Mesenchymal stem cell (in vitro differentiated cells and primary cell): ENCODE measurements around the gene LMNA.

Experiments
- DNase-seq: peaks from one replicate; pipeline ENCODE4 v3.0.0-alpha.2; 2013
- H2AFZ ChIP-seq: one replicate; pipeline ENCODE4 v1.6.1; 2013; ENCODE audit warnings: low read depth, mild to moderate bottlenecking, control low read depth, inconsistent platforms, low read length, moderate library complexity
- H2AK5ac ChIP-seq: 2 replicates; pipeline ENCODE4 v1.6.1; 2013; ENCODE audit warnings: low read length, moderate library complexity, mild to moderate bottlenecking, inconsistent platforms; ENCODE audit not compliant: severe bottlenecking
- H2BK120ac ChIP-seq: one replicate; pipeline ENCODE4 v1.6.1; 2013; ENCODE audit warnings: low read depth, mild to moderate bottlenecking, inconsistent platforms, low read length, moderate library complexity
- H2BK12ac ChIP-seq, 2 experiments: one replicate each; pipeline ENCODE4 v1.6.1; 2013; ENCODE audit warnings: inconsistent platforms in 2 of 2, low read length in 2 of 2, mild to moderate bottlenecking in 2 of 2, moderate library complexity in 2 of 2, control low read depth in 1 of 2
- H2BK15ac ChIP-seq: one replicate; pipeline ENCODE4 v1.6.1; 2013; ENCODE audit warnings: mild to moderate bottlenecking, low read depth, inconsistent platforms; ENCODE audit not compliant: poor library complexity, severe bottlenecking
- H2BK5ac ChIP-seq: 2 replicates; pipeline ENCODE4 v1.6.1; 2013; ENCODE audit warnings: low read depth, mild to moderate bottlenecking, low read length, control low read depth, inconsistent platforms; ENCODE audit not compliant: poor library complexity, severe bottlenecking
- H3K14ac ChIP-seq, 2 experiments: one replicate each; pipeline ENCODE4 v1.6.1; 2013; ENCODE audit warnings: inconsistent platforms in 2 of 2, low read length in 2 of 2, control low read depth in 1 of 2, mild to moderate bottlenecking in 1 of 2, moderate library complexity in 1 of 2
- H3K18ac ChIP-seq, 2 experiments: one replicate each; pipeline ENCODE4 v1.6.1; 2013; ENCODE audit warnings: inconsistent platforms in 2 of 2, low read length in 2 of 2, control low read depth in 1 of 2, low read depth in 1 of 2, mild to moderate bottlenecking in 1 of 2
- H3K23ac ChIP-seq, 2 experiments: one replicate each; pipeline ENCODE4 v1.6.1; 2013; ENCODE audit warnings: inconsistent platforms in 2 of 2, low read length in 2 of 2, mild to moderate bottlenecking in 2 of 2, moderate library complexity in 2 of 2, control low read depth in 1 of 2
- H3K27ac ChIP-seq: 2 replicates; pipeline ENCODE4 v1.5.1; 2013; ENCODE audit warnings: mild to moderate bottlenecking, moderate library complexity, low read length, control low read depth, inconsistent platforms; ENCODE audit not compliant: poor library complexity, severe bottlenecking
- H3K27me3 ChIP-seq, 2 experiments: 2 replicates each; pipeline versions ENCODE4 v1.6.1 to v1.7.0; 2013; ENCODE audit warnings: low read length in 2 of 2, mild to moderate bottlenecking in 2 of 2, moderate library complexity in 2 of 2, control low read depth in 1 of 2, inconsistent platforms in 1 of 2; ENCODE audit not compliant: control insufficient read depth in 1 of 2, insufficient read depth in 1 of 2
- H3K36me3 ChIP-seq, 2 experiments: 2 replicates each; pipeline versions ENCODE4 v1.6.1 to v1.7.0; 2013; ENCODE audit warnings: low read length in 2 of 2, control low read depth in 1 of 2, inconsistent platforms in 1 of 2, low read depth in 1 of 2, mild to moderate bottlenecking in 1 of 2; ENCODE audit not compliant: insufficient read depth in 2 of 2, control insufficient read depth in 1 of 2
- H3K4ac ChIP-seq, 2 experiments: one replicate each; pipeline ENCODE4 v1.6.1; 2013; ENCODE audit warnings: inconsistent platforms in 2 of 2, low read length in 2 of 2, mild to moderate bottlenecking in 2 of 2, moderate library complexity in 2 of 2, control low read depth in 1 of 2, low read depth in 1 of 2
- H3K4me1 ChIP-seq: 2 replicates; pipeline ENCODE4 v1.6.1; 2013; ENCODE audit warnings: low read depth, low read length, control low read depth; ENCODE audit not compliant: control insufficient read depth, insufficient read depth
- H3K4me2 ChIP-seq: 2 replicates; pipeline ENCODE4 v1.6.1; 2013; ENCODE audit warnings: low read length, mild to moderate bottlenecking, inconsistent platforms; ENCODE audit not compliant: poor library complexity, severe bottlenecking
- H3K4me3 ChIP-seq, 2 experiments: 2 replicates each; pipeline versions ENCODE4 v1.5.1 to v1.7.0; 2013; ENCODE audit warnings: low read length in 2 of 2, mild to moderate bottlenecking in 2 of 2, control low read depth in 1 of 2, low read depth in 1 of 2; ENCODE audit not compliant: insufficient read depth in 1 of 2
- H3K79me1 ChIP-seq: replicated peaks from 2 replicates; pipeline ENCODE4 v1.6.1; 2013; ENCODE audit warnings: mild to moderate bottlenecking, control low read depth, low read length, inconsistent platforms; ENCODE audit not compliant: poor library complexity, severe bottlenecking
- H3K9ac ChIP-seq: 2 replicates; pipeline ENCODE4 v1.7.0; 2013; ENCODE audit warnings: mild to moderate bottlenecking, low read length, moderate library complexity
- H3K9me3 ChIP-seq: 2 replicates; pipeline ENCODE4 v1.7.0; 2013; ENCODE audit warnings: mild to moderate bottlenecking, low read length; ENCODE audit not compliant: control insufficient read depth
- H4K8ac ChIP-seq: one replicate; pipeline ENCODE4 v1.6.1; 2013; ENCODE audit warnings: inconsistent platforms, mild to moderate bottlenecking, low read length, moderate library complexity
- H4K91ac ChIP-seq: one replicate; pipeline ENCODE4 v1.6.1; 2013; ENCODE audit warnings: mild to moderate bottlenecking, low read length, inconsistent platforms
- WGBS: methylation state at CpG from one replicate; pipeline ENCODE4 v1.1.7; 2013; ENCODE audit warnings: mixed read lengths; 5-methylcytosine and 5-hydroxymethylcytosine counted together

Gene LMNA

GRCh38 chr1:156165083-156165482, 50.6 kb downstream of the LMNA start:
- H3K9me3 ChIP-seq, result no peaks in the 10 kb centered on the region
- H3K9ac ChIP-seq, result no peak overlapping the region
- H2BK120ac ChIP-seq, result no peak overlapping the region
- H3K27me3 ChIP-seq, result no peaks in the 10 kb centered on the region
- H2BK5ac ChIP-seq, result no peak overlapping the region
- H3K27ac ChIP-seq, result no peak overlapping the region
- no peak overlapping the region for H2BK15ac ChIP-seq
- no peaks in the 10 kb centered on the region for H3K79me1 ChIP-seq
- 84% methylated on average over 2 of the region's 2 CpGs for WGBS
- peak; percentile 67 for DNase-seq
- no peak overlapping the region for H4K91ac ChIP-seq
- no peak overlapping the region for H3K4me3 ChIP-seq
- no peak overlapping the region for H2AFZ ChIP-seq
- H3K23ac ChIP-seq, result no peak overlapping the region
- H3K36me3 ChIP-seq, result no peaks in the 10 kb centered on the region
- no peak overlapping the region for H3K14ac ChIP-seq
- H3K4me1 ChIP-seq, result peaks cover 16% of the 10 kb centered on the region
- no peak overlapping the region for H2AK5ac ChIP-seq
- no peak overlapping the region for H3K18ac ChIP-seq
- H3K4ac ChIP-seq, result no peak overlapping the region
- H2BK12ac ChIP-seq, result no peak overlapping the region
- H3K4me2 ChIP-seq, result no peak overlapping the region
- H4K8ac ChIP-seq, result no peak overlapping the region

- Histone ChIP-seq H3K4ac (no peak overlapping the region), H3K79me1 (no peaks in the 10 kb centered on the region), H2BK15ac (no peak overlapping the region), H3K18ac (no peak overlapping the region), H3K27ac (no peak overlapping the region), H4K91ac (no peak overlapping the region), H3K9me3 (no peaks in the 10 kb centered on the region), H2BK120ac (no peak overlapping the region), H2BK5ac (no peak overlapping the region), H3K23ac (no peak overlapping the region), H3K4me1 (peaks cover 3% of the 10 kb centered on the region), H2BK12ac (no peak overlapping the region), H3K9ac (no peak overlapping the region), H3K27me3 (no peaks in the 10 kb centered on the region), H2AFZ (no peak overlapping the region), H3K4me2 (no peak overlapping the region), H3K4me3 (no peak overlapping the region), H4K8ac (no peak overlapping the region), H3K14ac (no peak overlapping the region), H3K36me3 (no peaks in the 10 kb centered on the region), H2AK5ac (no peak overlapping the region)
- 84% methylated on average over 4 of the region's 5 CpGs for WGBS
- DNase-seq, result no peak
Observed at GRCh38 chr1:156167536-156167935, 53.0 kb downstream of the LMNA start.

GRCh38 chr1:156172696-156173470, 58.4 kb downstream of the LMNA start:
- 80% methylated on average over 8 of the region's 9 CpGs for WGBS
- H4K8ac ChIP-seq, result no peak overlapping the region
- no peak overlapping the region for H3K9ac ChIP-seq
- no peaks in the 10 kb centered on the region for H3K36me3 ChIP-seq
- H3K4me2 ChIP-seq, result no peak overlapping the region
- no peak overlapping the region for H2BK12ac ChIP-seq
- peaks cover 9% of the 10 kb centered on the region for H3K4me1 ChIP-seq
- H3K23ac ChIP-seq, result no peak overlapping the region
- no peak overlapping the region for H4K91ac ChIP-seq
- H2AK5ac ChIP-seq, result no peak overlapping the region
- H3K4ac ChIP-seq, result no peak overlapping the region
- H3K9me3 ChIP-seq, result no peaks in the 10 kb centered on the region
- H3K79me1 ChIP-seq, result no peaks in the 10 kb centered on the region
- no peak for DNase-seq
- H3K14ac ChIP-seq, result no peak overlapping the region
- no peak overlapping the region for H3K27ac ChIP-seq
- no peak overlapping the region for H2AFZ ChIP-seq
- no peak overlapping the region for H2BK15ac ChIP-seq
- no peak overlapping the region for H3K18ac ChIP-seq
- no peak overlapping the region for H2BK5ac ChIP-seq
- peaks cover 0 to 17% of the 10 kb centered on the region in 2 experiments for H3K27me3 ChIP-seq
- no peak overlapping the region for H3K4me3 ChIP-seq
- H2BK120ac ChIP-seq, result no peak overlapping the region

GRCh38 chr1:156176610-156177210, 62.2 kb downstream of the LMNA start:
- Histone ChIP-seq H3K36me3 (no peaks in the 10 kb centered on the region), H3K14ac (no peak overlapping the region), H3K27ac (no peak overlapping the region), H2BK5ac (no peak overlapping the region), H3K23ac (no peak overlapping the region), H4K91ac (no peak overlapping the region), H3K9me3 (no peaks in the 10 kb centered on the region), H3K4me2 (no peak overlapping the region), H2AFZ (no peak overlapping the region), H4K8ac (no peak overlapping the region), H3K9ac (no peak overlapping the region), H2BK120ac (no peak overlapping the region), H3K18ac (no peak overlapping the region), H3K4me3 (no peak overlapping the region), H3K79me1 (no peaks in the 10 kb centered on the region), H3K27me3 (peaks cover 0 to 17% of the 10 kb centered on the region in 2 experiments), H2AK5ac (no peak overlapping the region), H3K4ac (no peak overlapping the region), H3K4me1 (peaks cover 17% of the 10 kb centered on the region), H2BK12ac (no peak overlapping the region), H2BK15ac (peak overlapping the region; percentile 13)
- DNase-seq, result no peak
- 89% methylated on average over 12 of the region's 12 CpGs for WGBS
